MM.1S (cell line): Measurements from ENCODE around the gene CTSE.
A peak's percentile ranks its signal among the peaks of the same experiment; 100 is the strongest.
"Not testable (repeated sequence)": the region's sequence is repeated elsewhere in the genome, so short reads cannot be mapped to it uniquely, and the experiment has no call there.

Experiments
- DNase-seq: peaks from one replicate; pipeline ENCODE4 v3.0.0-alpha.2; 2015
- H2AFZ ChIP-seq: fragments of 300-600 bp; sonication (generic); 2 replicates; pipeline ENCODE4 v1.6.0; 2016; ENCODE audit warnings: antibody characterized with exemption, low read length
- H3F3A ChIP-seq: fragments of 300-600 bp; sonication (generic); 2 replicates; pipeline ENCODE4 v1.6.1; 2016; ENCODE audit warnings: mild to moderate bottlenecking, antibody characterized with exemption, low read length, moderate library complexity, mixed read lengths; ENCODE audit not compliant: insufficient read depth
- H3K27ac ChIP-seq: fragments of 300-600 bp; sonication (generic); 2 replicates; pipeline ENCODE4 v1.5.1; 2016; ENCODE audit warnings: mild to moderate bottlenecking, low read length
- H3K27me3 ChIP-seq: fragments of 300-600 bp; sonication (generic); replicated peaks from 2 replicates; pipeline ENCODE4 v1.6.0; 2016; ENCODE audit warnings: low read length; ENCODE audit not compliant: insufficient read depth
- H3K36me3 ChIP-seq: fragments of 300-600 bp; sonication (generic); replicated peaks from 2 replicates; pipeline ENCODE4 v1.6.1; 2016; ENCODE audit warnings: mild to moderate bottlenecking, low read length, mixed read lengths; ENCODE audit not compliant: insufficient read depth
- H3K4me1 ChIP-seq: fragments of 300-600 bp; sonication (generic); 2 replicates; pipeline ENCODE4 v1.6.1; 2016; ENCODE audit warnings: low read length, mixed read lengths
- H3K4me2 ChIP-seq: fragments of 300-600 bp; sonication (generic); 2 replicates; pipeline ENCODE4 v1.6.0; 2016; ENCODE audit warnings: low read depth, low read length
- H3K4me3 ChIP-seq: fragments of 300-600 bp; sonication (generic); 2 replicates; pipeline ENCODE4 v1.5.1; 2016; ENCODE audit warnings: low read length, mixed read lengths
- H3K79me2 ChIP-seq: fragments of 300-600 bp; sonication (generic); 2 replicates; pipeline ENCODE4 v1.6.1; 2016; ENCODE audit warnings: mixed run types, low read length, mixed read lengths
- H3K9ac ChIP-seq: fragments of 300-600 bp; sonication (generic); 2 replicates; pipeline ENCODE4 v1.6.1; 2016; ENCODE audit warnings: low read length, mixed read lengths
- H3K9me2 ChIP-seq: fragments of 300-600 bp; sonication (generic); replicated peaks from 2 replicates; pipeline ENCODE4 v1.6.1; 2016; ENCODE audit warnings: mild to moderate bottlenecking, low read length, mixed read lengths; ENCODE audit not compliant: insufficient read depth
- H3K9me3 ChIP-seq: fragments of 300-600 bp; sonication (generic); replicated peaks from 2 replicates; pipeline ENCODE4 v1.6.1; 2016; ENCODE audit warnings: mild to moderate bottlenecking, low read length, mixed read lengths; ENCODE audit not compliant: insufficient read depth
- H4K20me1 ChIP-seq: fragments of 300-600 bp; sonication (generic); 2 replicates; pipeline ENCODE4 v1.6.1; 2016; ENCODE audit warnings: mild to moderate bottlenecking, low read length, moderate library complexity, mixed read lengths; ENCODE audit not compliant: insufficient read depth
- CTCF ChIP-seq: fragments of 300-600 bp; sonication (generic); IDR thresholded peaks from 2 replicates; pipeline ENCODE4 v1.5.1; 2016; ENCODE audit warnings: antibody characterized with exemption, low read length, mixed read lengths
- EZH2 ChIP-seq: fragments of 300-600 bp; sonication (generic); optimal IDR thresholded peaks from 2 replicates; pipeline ENCODE3; 2017; ENCODE audit warnings: low read depth, mild to moderate bottlenecking, antibody characterized with exemption, low read length, mixed read lengths
- EZH2phosphoT487 ChIP-seq: fragments of 300-600 bp; sonication (generic); IDR thresholded peaks from 2 replicates; pipeline ENCODE4 v1.6.1; 2018; ENCODE audit warnings: antibody characterized with exemption, low read length

The CTSE gene

DNA sequence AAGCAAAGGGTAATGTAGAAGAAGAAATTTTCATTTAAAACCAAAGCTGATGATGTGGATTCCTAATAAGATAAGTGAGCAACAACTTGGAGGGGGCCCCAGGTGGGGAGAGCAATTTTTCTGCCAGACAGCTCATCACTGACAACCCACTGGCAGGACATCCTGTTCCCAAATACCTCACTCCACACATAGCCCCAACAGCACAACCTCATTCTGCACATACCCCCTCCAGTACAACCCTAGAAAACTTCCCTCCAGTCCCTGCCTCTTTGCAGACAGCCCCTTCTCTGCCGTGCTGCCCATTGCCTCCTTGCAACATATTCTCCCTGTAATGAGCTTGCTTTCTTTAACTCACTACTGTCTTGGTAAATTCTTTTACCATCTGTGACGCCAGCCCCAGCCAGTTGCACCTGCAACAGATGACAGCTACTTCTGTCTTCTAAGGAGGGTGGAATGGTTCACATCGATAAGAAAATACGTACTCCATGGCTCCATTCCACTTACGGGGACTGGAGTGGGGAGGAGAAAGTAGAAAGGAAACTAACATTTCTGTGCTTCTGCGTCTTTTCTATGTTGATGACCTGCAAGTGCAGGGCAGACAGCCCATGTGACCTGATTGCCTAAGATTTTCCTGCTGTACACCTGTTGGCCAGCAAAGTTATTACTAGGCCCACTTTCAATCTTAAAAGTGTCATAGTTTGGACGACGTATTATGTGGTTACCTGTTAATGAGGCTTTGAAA, 44.0 kb upstream of the CTSE start:
- DNase-seq: peak; percentile 80
- H3K9me3 ChIP-seq: no peaks in the 10 kb centered on the region
- peak overlapping the region; percentile 24; the same call in 1 of the 2 replicates for H3K4me3 ChIP-seq
- H3K79me2 ChIP-seq: 0 out of 2 replicates have a peak, but pooled peaks cover 4% of the 10 kb centered on the region
- H3K4me2 ChIP-seq: peak overlapping the region; percentile 38
- H3F3A ChIP-seq: peaks cover 29% of the 10 kb centered on the region
- no peak; the same call in 1 of the 2 replicates for TF ChIP-seq CTCF
- TF ChIP-seq EZH2phosphoT487: no peak
- TF ChIP-seq EZH2: no peak
- H3K27ac ChIP-seq: peak overlapping the region; percentile 64
- no peak overlapping the region for H2AFZ ChIP-seq
- peak overlapping the region; percentile 49 for H3K9ac ChIP-seq
- H3K9me2 ChIP-seq: no peaks in the 10 kb centered on the region
- H3K4me1 ChIP-seq: peaks cover 32% of the 10 kb centered on the region
- H3K27me3 ChIP-seq: no peaks in the 10 kb centered on the region
- no peaks in the 10 kb centered on the region for H3K36me3 ChIP-seq
- no peaks in the 10 kb centered on the region for H4K20me1 ChIP-seq

DNA sequence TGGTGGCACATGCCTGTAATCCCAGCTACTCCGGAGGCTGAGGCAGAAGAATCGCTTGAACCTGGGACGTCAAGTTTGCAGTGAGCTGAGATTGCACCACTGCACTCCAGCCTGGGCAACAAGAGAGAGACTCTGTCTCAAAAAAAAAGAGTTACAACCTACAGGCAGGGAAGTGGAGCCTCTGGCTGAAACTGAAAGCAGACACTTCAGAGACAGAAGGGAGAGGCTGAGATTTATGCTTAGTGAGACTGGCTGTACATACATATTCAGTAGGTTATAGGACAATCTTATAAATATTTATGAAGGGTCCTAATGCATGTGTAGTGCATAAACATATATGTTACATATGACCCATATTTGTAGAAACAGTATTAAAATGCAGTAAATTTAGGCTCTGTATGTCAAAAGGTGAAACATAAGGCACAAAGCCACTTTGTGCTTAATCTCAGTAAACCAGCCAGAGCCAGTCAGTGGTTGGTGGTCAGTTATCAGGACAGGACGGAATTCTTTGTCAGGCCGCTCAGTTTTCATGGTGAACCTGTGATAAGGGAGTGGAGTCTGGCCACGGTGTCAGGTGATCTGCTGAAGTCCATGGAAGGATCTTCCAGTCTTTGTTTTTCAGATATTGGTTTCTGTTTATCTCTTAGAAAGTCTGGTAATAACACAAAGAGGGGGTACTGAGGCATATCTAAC, 42.9 kb upstream of the CTSE start:
- Histone ChIP-seq H3K27me3 (no peaks in the 10 kb centered on the region), H3K4me2 (peak overlapping the region; percentile 38; the same call in 1 of the 2 replicates), H3K4me1 (peaks cover 32% of the 10 kb centered on the region), H3K9me3 (no peaks in the 10 kb centered on the region), H3F3A (peaks cover 29% of the 10 kb centered on the region), H3K36me3 (no peaks in the 10 kb centered on the region), H4K20me1 (no peaks in the 10 kb centered on the region), H3K9me2 (no peaks in the 10 kb centered on the region), H2AFZ (no peak overlapping the region), H3K4me3 (no peak overlapping the region), H3K9ac (peak overlapping the region; percentile 36), H3K27ac (peak overlapping the region; percentile 64; the same call in 1 of the 2 replicates), H3K79me2 (0 out of 2 replicates have a peak, but pooled peaks cover 4% of the 10 kb centered on the region)
- no peak for TF ChIP-seq CTCF
- no peak for TF ChIP-seq EZH2phosphoT487
- no peak for TF ChIP-seq EZH2
- peak; percentile 87 for DNase-seq

DNA sequence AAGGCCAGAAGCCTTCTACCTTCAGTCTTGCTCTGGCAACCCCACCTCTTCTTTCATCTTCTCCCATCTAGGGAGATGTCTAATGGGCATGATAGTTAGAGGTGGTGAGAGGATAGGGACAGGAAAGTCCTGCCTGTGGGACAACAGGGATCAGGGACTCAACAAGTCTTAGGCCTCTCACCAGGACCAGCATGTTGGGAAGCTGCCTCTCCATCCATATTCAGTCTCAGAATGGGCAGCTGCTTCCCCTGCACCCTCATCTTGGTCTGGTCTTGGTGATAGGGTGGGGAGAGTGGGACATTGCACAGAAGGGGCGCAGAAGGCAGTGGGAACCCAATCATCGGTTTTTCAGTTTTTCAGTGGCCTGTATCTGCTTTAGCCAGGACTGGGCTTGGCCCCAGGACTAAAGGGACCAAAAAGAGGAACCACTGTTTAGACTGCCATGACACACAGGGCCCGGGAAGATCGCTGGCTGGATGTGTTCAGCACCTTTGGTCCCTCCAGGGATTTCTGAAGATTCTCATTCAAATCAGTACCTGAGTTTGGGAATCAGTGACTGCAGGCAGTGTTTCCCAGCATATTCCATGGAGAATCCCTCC, 42.0 kb upstream of the CTSE start:
- Histone ChIP-seq H3K9me2 (no peaks in the 10 kb centered on the region), H3K9me3 (no peaks in the 10 kb centered on the region), H3K27ac (peak overlapping the region; percentile 64; the same call in 1 of the 2 replicates), H3K4me2 (0 out of 2 replicates have a peak overlapping the region, but pooled peaks have one; percentile 2), H4K20me1 (no peaks in the 10 kb centered on the region), H3F3A (peaks cover 29% of the 10 kb centered on the region), H3K27me3 (no peaks in the 10 kb centered on the region), H2AFZ (no peak overlapping the region), H3K4me1 (peaks cover 32% of the 10 kb centered on the region), H3K9ac (no peak overlapping the region), H3K36me3 (no peaks in the 10 kb centered on the region), H3K4me3 (no peak overlapping the region), H3K79me2 (0 out of 2 replicates have a peak, but pooled peaks cover 4% of the 10 kb centered on the region)
- TF ChIP-seq EZH2: no peak
- TF ChIP-seq CTCF: no peak
- TF ChIP-seq EZH2phosphoT487: no peak
- DNase-seq: no peak

DNA sequence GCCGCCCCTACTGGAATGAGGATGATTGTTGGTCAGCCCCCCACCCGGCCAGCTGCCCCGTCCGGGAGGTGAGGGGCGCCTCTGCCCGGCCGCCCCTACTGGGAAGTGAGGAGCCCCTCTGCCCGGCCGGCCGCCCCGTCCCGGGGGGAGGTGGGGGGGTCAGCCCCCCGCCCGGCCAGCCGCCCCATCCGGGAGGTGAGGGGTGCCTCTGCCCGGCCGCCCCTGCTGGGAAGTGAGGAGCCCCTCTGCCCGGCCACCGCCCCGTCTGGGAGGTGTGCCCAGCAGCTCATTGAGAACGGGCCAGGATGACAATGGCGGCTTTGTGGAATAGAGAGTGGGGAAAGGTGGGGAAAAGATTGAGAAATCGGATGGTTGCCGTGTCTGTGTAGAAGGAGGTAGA, 40.8 kb upstream of the CTSE start:
- H2AFZ ChIP-seq, H3K36me3 ChIP-seq, H3K27me3 ChIP-seq, H3K4me2 ChIP-seq, H3K27ac ChIP-seq, H3K4me3 ChIP-seq, DNase-seq, H4K20me1 ChIP-seq, H3K79me2 ChIP-seq, H3K9me3 ChIP-seq, H3K9ac ChIP-seq, H3K9me2 ChIP-seq: not testable (repeated sequence)
- H3K4me1 ChIP-seq: peaks cover 32% of the 10 kb centered on the region
- H3F3A ChIP-seq: peaks cover 29% of the 10 kb centered on the region

DNA sequence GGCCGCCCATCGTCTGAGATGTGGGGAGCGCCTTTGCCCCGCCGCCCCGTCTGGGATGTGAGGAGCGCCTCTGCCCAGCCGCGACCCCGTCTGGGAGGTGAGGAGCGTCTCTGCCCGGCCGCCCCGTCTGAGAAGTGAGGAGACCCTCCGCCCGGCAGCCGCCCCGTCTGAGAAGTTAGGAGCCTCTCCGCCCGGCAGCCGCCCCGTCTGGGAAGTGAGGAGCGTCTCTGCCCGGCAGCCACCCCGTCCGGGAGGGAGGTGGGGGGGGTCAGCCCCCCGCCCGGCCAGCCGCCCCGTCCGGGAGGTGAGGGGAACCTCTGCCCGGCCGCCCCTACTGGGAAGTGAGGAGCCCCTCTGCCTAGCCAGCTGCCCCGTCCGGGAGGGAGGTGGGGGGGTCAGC, 40.3 kb upstream of the CTSE start:
- H3K36me3 ChIP-seq: not testable (repeated sequence)

More for the DNA sequence above, 40.3 kb upstream of the CTSE start:
- H3K4me3 ChIP-seq, H3K4me2 ChIP-seq, H2AFZ ChIP-seq, H3K9me3 ChIP-seq, H3K27ac ChIP-seq, H3K27me3 ChIP-seq, H4K20me1 ChIP-seq, DNase-seq, H3K9ac ChIP-seq, H3K9me2 ChIP-seq: not testable (repeated sequence)
- Histone ChIP-seq H3K4me1 (peaks cover 32% of the 10 kb centered on the region), H3K79me2 (peaks cover 12% of the 10 kb centered on the region), H3F3A (peaks cover 29% of the 10 kb centered on the region)
